GM21825 (cell line): ENCODE data around the gene ATP2C1.

ENCODE experiments used
- ATAC-seq: cut with Tn5 transposase; IDR thresholded peaks from one replicate; pipeline ENCODE4 v1.9.1; 2021; ENCODE audit warnings: mild to moderate bottlenecking, moderate library complexity; ENCODE audit not compliant: unreplicated experiment

Gene ATP2C1

DNA sequence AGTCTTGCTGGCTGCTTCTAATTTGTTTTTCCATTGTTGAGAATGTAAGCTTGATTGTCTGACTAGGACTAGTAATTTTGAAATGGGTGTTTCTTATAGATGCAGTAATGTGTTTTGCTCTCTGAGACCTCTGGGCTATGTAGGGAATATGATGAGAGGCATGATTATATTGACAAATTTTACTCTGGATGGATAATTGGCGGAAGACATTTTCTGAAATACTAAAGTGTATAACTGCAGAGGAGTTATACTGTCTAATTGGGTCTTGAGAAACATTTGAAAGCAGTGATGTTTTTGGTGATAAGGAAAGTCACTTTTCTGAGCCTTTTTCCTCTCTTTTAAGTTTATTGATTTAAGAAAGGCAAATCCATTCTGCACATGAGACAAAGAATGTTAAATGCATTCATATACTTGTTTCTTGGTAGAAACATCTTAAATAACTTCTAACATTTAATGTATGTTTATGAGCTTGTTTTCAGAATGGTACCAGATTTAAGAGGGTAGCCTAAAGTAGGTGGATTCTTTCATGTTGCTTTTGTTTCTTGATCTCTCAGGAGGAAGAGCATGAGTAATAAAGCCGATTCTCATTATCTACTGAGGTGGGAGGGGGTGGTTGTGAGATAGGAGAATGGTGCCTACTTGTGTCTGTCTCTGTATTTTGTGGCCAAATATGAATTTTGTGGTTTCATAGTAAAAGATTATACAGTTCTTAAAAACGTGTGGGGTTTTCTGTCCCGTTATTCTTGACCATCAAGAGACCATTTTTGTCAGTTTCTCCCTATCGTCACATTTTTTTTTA, 2.0 kb downstream of the ATP2C1 start:
- ATAC-seq = no peak

DNA sequence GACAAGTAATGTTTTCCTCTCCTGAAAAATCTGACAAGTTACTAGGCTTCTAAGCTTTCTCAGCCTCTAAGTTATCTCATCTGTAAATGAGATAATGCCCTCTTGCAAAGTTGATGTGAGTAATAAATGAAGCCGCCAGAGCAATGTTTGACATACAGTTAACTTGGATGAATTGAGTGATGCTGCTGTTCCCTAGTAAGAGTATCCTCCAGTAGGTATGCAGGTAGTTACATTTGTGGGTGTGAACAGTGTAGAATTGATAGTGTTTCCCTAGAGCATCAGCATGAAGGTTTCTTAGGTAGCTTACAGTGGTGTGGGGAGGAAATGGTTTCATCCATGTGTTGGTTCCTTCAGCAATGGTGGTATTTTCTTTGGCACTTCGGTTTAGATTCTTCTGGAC, 3.4 kb downstream of the ATP2C1 start:
- ATAC-seq = no peak

DNA sequence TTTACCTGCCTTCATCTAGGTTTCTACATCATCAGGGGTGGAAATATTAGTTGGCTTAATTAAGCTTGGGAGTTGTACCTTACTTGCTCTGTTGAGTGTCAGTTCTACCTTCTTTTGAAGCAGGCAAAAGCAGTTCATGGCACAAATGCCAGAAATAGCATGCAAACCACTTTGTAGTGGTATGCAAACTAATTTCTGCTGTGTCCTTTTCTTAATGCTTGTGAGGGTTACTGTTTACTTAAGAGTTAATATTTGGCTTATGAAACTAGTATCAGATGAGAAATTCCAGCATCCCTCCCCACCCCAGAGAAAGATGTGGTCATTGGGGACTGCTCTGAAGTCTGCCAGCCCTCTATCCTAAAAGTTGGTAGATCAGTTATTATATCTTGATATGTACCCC, 7.1 kb downstream of the ATP2C1 start:
- ATAC-seq = peak; percentile 59

DNA sequence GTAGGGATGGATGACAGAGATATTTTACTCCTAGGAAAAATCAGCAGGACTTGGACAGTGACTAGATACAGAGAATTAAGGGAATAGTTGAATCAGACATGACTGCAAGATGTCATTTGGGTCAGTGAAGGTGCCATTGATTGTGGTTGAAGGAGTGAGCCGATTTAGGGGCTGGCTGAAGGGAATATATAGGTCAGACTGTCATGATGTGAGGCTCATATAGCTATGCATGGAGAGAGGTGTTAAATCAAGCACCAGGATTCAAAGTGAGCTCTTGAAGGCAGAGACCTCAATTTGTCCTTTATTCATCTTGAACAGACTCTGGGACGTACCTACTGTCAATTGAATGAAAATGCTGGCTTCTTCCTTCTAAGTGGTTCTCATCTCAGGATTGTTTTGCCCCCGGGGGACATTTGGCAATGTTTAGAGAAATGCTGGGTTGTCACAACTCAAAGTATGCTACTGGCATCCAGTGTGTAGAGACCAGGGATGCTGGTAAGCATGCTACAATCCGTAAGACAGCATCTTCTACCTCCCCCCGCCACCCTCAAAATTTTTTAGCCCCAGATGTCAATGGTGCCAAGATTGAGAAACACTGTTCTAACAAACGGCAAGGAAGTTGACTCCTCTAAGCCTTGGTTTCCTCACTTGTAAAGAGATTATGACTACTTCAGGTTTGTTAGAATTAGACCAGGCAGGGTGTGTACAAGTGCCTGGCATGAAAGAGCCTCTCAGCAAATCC, 7.8 kb downstream of the ATP2C1 start:
- ATAC-seq = no peak

DNA sequence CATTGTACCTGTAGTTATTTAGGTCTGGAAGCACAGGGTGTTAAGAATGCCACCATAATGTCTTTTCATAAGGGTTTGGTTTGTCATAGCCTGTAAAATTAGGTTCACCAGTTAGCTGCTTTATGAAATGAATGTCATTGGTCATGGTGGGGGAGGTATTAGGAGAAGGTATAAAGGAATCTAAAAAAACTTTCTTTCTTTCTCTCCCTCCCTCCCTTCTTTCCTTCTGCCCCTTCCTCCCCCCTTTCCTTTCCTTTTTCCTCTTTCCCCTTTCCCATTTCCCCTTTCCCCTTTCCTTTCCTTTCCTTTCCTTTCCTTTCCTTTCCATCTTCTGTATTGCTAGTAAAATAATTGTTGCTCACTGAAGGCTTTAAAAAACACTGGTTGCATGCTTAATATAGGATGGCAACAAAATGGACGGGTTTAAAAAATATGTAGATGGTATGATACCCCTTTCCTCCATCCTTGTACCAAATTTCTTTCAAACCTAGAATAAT, 9.6 kb downstream of the ATP2C1 start:
- no peak for ATAC-seq

DNA sequence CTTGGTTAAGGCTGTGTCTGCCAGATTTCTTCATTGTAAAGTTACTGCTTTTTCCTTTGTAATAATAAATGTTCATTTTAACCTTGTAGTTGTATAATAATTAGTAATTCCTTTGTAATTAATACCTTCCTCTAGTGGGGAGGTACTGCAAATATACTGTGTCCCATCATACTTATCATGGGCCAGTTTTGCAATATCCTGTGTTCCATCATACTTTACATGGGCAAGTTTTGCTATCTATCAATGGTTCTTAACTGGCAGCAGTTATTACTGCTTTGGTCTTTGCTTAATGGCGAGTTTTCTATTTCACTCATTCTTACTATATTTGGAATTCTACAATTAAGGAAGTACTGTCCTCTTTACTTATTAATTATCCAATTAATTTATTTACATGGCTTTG, 10.6 kb downstream of the ATP2C1 start:
- no peak for ATAC-seq

DNA sequence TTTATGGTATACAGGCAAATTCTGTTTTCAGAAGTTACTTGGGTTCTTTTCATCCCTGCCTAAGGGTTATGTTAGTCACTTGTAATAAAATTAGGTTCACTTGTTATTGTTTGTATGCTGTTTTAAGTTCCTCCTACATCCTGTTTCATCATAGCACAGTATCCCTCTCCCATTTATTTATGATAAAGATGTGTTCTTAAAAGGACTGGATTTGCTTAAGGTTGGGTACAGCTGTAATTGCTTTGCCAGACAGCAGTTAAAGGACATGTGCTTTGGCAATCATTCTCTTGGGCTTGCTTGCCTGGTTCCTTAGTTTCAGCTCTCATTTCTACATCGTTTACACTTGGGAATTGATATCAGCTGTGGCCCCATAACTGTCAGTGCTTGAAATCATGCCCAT, 11.7 kb downstream of the ATP2C1 start:
- ATAC-seq = no peak

DNA sequence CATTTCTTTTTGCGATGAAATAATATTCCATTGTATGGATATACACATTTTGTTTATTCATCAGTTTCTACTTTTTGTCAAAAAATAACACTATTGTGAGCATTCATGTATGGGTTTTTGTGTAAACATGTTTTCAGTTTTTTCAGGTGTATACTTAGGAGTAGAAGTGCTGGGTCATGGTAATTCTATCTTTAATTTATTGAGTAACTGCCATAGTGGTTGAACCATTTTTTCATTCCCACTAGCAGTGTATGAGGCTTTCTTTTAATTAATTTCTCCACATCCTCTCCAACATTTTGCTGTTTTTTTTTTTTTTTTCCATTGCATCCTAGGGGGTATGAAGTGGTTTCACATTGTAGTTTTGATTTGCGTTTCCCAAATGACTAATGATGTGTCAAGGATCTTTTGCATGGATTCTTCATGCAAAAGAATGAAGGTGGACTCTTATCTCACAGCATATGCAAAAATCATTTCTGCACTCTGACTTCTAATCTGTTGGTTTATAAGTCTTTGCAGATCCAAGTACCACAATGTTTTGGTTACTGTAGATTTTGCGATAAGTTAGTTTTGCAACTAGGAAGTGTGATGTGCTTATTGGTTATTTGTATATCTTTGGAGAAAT, 12.6 kb downstream of the ATP2C1 start:
- no peak for ATAC-seq

DNA sequence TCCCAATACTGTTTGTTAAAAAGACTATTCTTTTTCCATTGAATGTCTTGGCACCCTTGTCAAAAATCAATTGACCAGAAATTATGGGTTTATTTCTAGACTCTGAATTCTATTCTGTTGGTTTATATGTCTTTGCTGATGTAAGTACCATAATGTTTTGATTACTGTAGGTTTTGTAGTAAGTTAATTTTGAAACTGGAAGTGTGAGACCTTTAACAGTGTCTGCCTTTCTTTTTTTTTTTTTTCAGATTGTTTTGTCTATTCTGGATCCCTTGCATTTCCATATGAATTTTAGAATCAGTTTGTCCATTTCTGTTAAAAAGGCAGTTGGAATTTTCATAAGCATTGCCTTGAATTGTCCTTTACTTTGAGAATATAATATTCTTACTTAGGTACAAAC, 13.6 kb downstream of the ATP2C1 start:
- no peak for ATAC-seq

DNA sequence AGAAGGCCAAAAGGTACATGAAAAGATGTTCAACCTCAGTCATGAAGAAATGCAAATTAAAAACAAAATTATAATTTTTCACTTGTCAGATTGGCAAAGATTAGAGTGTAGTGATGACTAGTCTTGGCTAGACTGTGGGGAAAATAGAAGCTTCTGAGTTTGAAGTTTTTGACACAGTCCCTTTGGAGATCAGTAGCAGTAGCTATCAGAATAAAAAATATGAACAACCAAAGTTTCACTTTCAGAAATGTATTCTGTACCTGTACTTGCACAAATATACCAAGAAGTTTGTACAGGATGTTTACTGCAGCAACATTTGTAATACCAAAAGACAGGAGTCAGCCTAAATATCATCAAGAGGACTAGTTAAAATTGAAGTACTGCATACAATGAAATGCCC, 14.1 kb downstream of the ATP2C1 start:
- ATAC-seq = no peak

DNA sequence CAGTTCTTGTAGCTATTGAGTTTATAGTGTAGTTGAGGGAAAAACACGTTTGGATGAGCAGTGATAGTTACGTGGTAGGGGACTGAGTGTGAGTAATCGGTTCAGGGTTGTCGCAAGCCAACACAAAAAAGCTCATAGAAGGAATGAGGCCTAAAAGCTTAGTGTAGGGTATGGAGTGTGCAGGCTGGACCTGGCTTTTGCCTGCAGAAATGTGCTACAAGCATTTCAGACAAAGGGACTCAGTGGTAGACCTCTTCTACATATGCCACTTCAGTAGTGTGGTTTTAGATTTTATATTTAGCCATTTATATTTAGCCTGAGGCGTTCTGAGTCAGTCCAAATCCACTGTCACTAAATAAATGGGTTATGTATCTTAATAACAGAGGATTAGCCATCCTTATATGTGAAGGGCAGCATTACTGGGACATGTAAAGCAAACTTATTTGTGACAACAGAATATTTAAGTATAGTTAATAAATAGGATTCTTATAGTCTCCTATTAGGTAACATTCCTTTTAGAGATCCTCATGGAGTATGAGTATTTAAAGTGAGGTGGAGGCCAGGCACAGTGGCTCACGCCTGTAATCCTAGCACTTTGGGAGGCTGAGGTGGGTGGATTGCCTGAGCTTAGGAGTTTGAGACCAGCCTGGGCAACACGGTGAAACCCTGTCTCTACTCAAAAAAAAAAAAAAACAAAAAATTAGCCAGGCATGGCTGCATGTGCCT, 21.8 kb downstream of the ATP2C1 start:
- no peak for ATAC-seq

DNA sequence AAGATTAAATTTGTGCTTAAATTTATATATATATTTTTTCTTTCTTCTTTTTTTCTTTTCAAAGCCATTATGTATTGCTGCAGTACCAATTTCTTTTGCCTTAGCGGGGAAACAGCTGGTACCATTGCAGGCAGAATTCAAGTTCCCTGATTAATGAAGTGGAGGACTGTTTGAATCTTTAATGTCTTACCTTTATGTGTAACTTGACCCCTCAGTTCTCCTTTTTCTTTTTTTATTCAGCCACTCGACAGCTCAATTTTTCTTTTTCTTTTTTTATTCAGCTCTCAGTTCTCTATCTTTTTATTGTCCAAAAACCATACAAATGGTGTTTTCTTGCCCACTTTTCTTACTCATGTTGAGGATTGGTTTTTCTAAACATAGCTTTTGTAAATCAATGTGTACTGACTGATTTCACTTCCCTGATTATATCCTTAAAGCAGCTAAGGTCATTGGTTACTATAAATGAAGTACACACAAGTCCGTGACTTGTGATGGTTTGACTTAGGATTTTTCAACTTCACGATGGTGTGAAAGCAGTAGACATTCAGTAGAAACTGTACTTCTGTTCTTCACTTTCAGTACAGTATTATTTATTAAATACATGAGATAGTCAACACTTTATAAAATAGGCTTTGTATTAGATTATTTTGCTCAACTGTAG, 22.8 kb downstream of the ATP2C1 start:
- peak; percentile 73 for ATAC-seq

DNA sequence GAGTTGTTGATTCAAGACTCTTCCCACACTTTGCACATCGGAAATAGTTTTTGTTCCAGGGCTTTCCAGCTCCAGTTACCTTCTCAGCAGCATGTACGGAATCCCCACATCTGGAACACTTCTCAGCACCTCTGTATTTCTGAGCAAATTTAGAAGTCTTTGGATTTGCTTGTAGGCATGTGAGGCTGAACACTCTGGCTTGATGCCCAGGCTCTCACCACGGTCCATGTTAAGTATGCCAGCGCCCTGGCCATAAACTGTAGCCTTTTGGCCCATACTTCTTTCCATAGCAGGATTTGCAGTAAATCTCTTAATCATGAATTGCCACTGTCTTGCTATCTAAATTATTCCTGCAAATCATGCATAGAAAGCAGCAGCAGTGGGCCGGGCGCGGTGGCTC, 24.4 kb downstream of the ATP2C1 start:
- ATAC-seq = no peak

DNA sequence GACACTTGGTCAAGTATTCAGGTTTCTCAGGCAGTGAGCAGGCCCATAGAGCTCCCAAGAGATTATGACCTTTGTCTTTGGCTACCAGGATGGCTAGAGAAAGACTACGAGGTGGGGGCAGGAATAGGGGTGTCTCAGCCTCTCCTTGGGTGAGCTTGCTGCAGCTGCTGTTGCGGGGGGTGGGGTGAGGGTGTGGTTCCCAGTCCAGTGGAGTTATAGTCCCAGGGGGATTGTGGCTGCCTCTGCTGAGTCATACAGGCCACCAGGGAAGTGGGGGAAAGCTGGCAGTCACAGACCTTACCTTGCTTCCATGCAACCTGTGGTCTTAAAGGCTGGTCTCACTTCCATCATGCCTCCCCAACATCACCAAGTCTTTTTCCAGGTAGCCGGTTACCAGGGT, 31.7 kb downstream of the ATP2C1 start:
- peak; percentile 64 for ATAC-seq

DNA sequence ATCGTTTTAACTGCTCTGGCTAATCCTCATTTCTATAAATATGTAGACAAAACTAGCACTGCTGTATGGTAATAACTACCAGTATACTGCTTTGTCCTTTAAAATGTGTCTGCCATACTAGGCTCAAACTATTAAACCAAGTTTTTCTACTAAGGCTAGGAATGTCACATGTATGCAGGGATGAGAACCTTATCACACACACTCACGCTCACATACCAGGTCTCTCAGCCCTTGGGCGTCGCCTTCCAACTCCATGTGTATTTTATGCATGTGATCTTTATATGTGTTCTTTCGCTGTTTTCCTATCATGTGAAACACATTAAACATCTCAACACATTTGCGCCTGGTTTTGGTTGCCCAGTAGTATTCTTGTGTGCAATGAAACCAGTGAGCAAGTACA, 32.6 kb downstream of the ATP2C1 start:
- no peak for ATAC-seq

DNA sequence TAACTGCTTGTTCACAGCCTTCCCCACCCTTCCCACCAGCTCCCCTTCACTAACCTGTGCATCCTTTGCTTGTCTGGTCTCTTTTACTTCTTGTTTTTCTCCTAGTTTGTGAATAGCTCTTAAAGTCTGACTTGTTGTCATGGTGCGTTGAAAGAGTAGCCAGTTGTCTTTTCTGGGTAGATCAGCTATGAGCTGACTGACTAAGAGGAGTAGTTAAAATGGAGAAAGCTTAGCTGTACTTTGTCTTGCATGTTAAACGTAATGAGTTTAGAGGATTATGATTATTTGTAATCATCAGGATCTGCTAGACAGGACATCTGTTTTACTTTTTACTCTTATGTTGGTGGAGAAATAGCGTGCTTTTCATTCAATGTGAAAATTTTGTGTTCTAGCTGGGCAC, 35.9 kb downstream of the ATP2C1 start:
- ATAC-seq = no peak

DNA sequence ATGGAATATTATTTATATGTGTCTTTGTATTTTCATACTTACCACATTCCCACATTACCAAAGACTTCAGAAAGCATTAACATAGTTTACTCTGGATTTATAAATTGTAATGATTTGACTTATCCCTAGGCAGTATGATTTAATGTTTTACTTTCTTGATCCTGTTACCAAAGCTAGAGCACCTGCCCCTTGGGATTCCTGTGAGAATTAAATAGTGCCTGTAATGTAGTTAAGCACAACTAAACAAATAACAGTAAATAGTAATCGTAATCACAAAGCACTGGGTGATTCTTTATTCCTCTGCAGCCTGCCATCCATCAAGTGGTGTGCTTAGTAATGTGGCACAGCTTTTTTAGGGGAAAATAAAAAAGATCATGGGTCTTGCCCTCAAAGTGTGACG, 39.1 kb downstream of the ATP2C1 start:
- no peak for ATAC-seq

DNA sequence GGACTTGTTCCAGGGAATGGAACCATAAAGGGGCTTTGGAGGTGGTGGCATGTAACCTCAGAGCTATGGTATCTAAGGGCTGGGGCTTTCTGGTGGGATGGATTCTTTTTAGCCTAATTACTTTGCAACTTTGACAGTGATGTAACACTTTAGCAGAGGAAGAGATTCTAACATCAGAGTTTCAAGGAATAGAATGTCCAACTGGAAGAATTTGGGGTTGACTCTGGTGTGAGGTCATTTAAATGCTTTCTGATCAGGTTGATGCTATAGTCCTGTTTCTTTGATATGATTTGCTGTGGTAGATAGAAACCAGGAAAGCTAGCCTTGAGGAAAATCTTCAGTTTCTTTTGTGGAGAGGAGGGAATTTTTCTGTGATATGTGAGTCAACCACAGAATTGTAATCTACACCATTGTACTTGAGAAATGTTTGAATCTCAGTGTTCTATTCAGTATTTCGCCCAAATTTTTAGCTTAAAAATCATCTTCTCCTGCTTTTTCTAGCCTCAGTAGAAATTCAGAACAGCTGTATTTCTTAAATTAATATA, 40.0 kb downstream of the ATP2C1 start:
- ATAC-seq = no peak

DNA sequence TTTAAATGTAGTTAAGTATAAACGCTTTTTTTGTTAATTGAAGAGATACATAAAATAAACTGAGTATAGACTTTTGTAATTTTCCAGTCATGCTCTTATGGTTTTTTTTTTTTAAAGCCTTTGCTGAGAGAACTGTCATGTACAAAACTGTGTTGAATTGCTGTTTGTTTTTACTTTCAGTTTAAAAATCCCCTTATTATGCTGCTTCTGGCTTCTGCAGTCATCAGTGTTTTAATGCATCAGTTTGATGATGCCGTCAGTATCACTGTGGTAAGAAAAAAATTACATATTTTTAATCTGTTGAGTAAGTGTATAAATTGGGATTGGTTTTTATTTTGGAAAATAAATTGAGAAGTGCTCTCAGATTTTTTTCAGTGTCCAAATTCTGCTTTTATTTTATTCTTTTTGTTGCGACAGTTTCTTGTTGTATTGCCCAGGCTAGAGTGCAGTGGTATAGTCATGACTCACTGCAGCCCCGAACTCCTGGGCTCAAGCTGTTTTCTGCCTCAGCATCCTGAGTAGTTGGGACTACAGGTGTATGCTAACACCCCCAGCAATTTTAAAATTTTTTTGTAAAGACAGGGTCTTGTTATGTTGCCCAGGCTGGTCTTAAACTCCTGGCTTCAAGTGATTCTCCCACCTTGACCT, 40.7 kb downstream of the ATP2C1 start:
- no peak for ATAC-seq
